Retina (tissue), 1 donor: ENCODE measurements around the gene GALNT12.

Experiments
- DNase-seq: peaks from one replicate; pipeline ENCODE4 v3.0.0-alpha.2; 2016

Gene GALNT12

GRCh38 chr9:98807070-98807813, at the start of gene GALNT12:
Gene GALNT12 (plus strand): TSS chr9:98807670. CDS start chr9:98807699, 29 bp downstream.
- DNase-seq = peak; percentile 52

- no peak for DNase-seq
These were observed 47.2 kb upstream of the GALNT12 start for GRCh38 chr9:98760231-98760630.

GRCh38 chr9:98763986-98764745, 43.3 kb upstream of the GALNT12 start:
- no peak for DNase-seq

GRCh38 chr9:98765256-98765655, 42.2 kb upstream of the GALNT12 start:
- DNase-seq = no peak

- DNase-seq = no peak
These were observed 40.9 kb upstream of the GALNT12 start for GRCh38 chr9:98766586-98766985.

- no peak for DNase-seq
These were observed 40.3 kb upstream of the GALNT12 start for GRCh38 chr9:98767196-98767595.

- no peak for DNase-seq
These were observed 39.6 kb upstream of the GALNT12 start for GRCh38 chr9:98767915-98768314.

- no peak for DNase-seq
These were observed 39.1 kb upstream of the GALNT12 start for GRCh38 chr9:98768344-98768743.

- DNase-seq = no peak
These were observed 36.8 kb upstream of the GALNT12 start for GRCh38 chr9:98770717-98771116.

- DNase-seq = peak; percentile 40
These were observed 36.1 kb upstream of the GALNT12 start for GRCh38 chr9:98771209-98771874.

GRCh38 chr9:98772364-98773155, 34.9 kb upstream of the GALNT12 start:
- no peak for DNase-seq

- DNase-seq = no peak
These were observed 33.7 kb upstream of the GALNT12 start for GRCh38 chr9:98773721-98774120.

- DNase-seq = no peak
These were observed 32.7 kb upstream of the GALNT12 start for GRCh38 chr9:98774746-98775145.

- peak; percentile 75 for DNase-seq
These were observed 31.5 kb upstream of the GALNT12 start for GRCh38 chr9:98775831-98776441.

GRCh38 chr9:98777618-98778017, 29.9 kb upstream of the GALNT12 start:
- DNase-seq = no peak

- DNase-seq = no peak
These were observed 29.2 kb upstream of the GALNT12 start for GRCh38 chr9:98778251-98778650.

GRCh38 chr9:98778711-98779530, 28.5 kb upstream of the GALNT12 start:
- DNase-seq = peak; percentile 38

GRCh38 chr9:98780059-98780749, 27.3 kb upstream of the GALNT12 start:
- no peak for DNase-seq

GRCh38 chr9:98781588-98782383, 25.7 kb upstream of the GALNT12 start:
- no peak for DNase-seq
